Endothelial cell of umbilical vein (primary cell): ENCODE measurements around the gene CHN1.

Source experiments
- CTCF ChIP-seq, 2 donors: IDR thresholded peaks; 1 replicate in 1 of 2; 2 replicates in 1 of 2; pipeline ENCODE4 v1.5.1; 2011; ENCODE audit warnings: low read length in 2 of 2, mild to moderate bottlenecking in 2 of 2, moderate library complexity in 2 of 2, control low read depth in 1 of 2, inconsistent platforms in 1 of 2, low read depth in 1 of 2; ENCODE audit not compliant: insufficient read depth in 1 of 2; ENCODE audit errors: extremely low read depth in 1 of 2
- EZH2 ChIP-seq: IDR thresholded peaks from 2 replicates; pipeline ENCODE4 v1.6.1; 2012; ENCODE audit warnings: borderline replicate concordance, low read depth, mild to moderate bottlenecking, moderate library complexity, low read length, inconsistent platforms; ENCODE audit not compliant: severe bottlenecking
- FOS ChIP-seq: IDR thresholded peaks from 2 replicates; pipeline ENCODE4 v1.6.1; 2011; ENCODE audit warnings: mild to moderate bottlenecking, low read length, moderate library complexity, borderline replicate concordance; ENCODE audit not compliant: insufficient read depth
- MAX ChIP-seq: IDR thresholded peaks from 2 replicates; pipeline ENCODE4 v1.6.1; 2011; ENCODE audit not compliant: insufficient read depth, insufficient read length
- POLR2A ChIP-seq: IDR thresholded peaks from 2 replicates; pipeline ENCODE4 v1.6.1; 2012; ENCODE audit warnings: low read depth, mild to moderate bottlenecking, control low read depth, low read length

- TF ChIP-seq CTCF (IDR thresholded peaks at IDR 0.05; ENCODE audit: extremely low read depth in 1 of 2, insufficient read depth in 1 of 2, low read depth in 1 of 2, low read length in 2 of 2) = no peak
- no peak for TF ChIP-seq EZH2
- no peak for TF ChIP-seq POLR2A
- no peak for TF ChIP-seq FOS
- no peak for TF ChIP-seq MAX
Measured at GRCh38 chr2:174892546-174892945, 112.6 kb downstream of the CHN1 start.
